Stimulated activated CD4-positive, alpha-beta T cell treated with anti-CD3 and anti-CD28 coated beads, Interleukin-12 subunit alpha, Interleukin-12 subunit beta, amount 100 ng/mL, for 48 hours (primary cell): Measurements from ENCODE around the gene SYNM.

ENCODE experiments used
- DNase-seq, 3 donors: peaks; one replicate each; pipeline ENCODE4 v3.0.0-alpha.2; 2020; ENCODE audit warnings: low read depth in 2 of 3, low spot score in 1 of 3

The SYNM gene

DNA sequence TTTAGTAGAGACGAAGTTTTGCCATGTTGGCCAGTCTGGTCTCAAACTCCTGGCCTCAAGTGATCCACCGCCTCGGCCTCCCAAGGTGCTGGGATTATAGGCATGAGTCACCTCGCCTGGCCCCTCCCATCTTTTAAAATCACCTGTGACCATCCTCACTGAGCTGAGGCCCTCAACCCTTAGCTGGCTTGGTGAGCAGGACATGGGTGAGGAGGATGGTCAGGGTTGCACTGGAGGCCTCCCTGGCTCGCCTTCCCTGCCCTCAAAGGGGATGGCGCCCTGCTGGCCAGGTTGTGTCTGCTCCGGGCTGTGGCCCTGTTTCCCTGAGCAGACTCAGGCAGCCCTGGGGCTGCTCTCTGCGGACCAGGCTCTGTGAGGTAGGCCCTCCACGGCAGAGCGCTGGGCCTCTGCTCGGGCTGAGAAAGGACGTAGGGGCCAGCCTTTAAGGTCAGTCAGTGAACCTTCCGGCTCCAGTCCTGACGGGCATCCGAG lies 33.7 kb downstream of the SYNM start:
- no peak for DNase-seq

DNA sequence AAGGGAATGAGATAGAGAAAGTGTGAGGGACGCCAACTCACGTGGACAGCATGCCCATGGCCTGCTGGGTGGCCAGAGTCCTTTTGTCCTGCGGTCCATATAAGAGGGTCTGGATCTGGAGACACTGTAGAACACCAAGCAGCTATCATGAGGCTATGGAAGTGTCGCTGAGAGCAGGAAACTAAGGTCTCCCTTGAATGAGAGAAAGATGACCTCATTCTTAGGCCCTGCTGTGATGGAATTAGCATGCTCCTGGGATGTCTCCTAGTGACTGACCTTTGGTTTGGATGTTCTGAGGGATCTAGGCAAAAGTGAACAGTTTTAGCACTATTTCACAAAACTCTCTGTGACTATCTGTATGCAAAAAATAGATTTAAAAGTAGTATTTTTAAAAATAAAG lies 34.4 kb downstream of the SYNM start:
- DNase-seq, result no peak

DNA sequence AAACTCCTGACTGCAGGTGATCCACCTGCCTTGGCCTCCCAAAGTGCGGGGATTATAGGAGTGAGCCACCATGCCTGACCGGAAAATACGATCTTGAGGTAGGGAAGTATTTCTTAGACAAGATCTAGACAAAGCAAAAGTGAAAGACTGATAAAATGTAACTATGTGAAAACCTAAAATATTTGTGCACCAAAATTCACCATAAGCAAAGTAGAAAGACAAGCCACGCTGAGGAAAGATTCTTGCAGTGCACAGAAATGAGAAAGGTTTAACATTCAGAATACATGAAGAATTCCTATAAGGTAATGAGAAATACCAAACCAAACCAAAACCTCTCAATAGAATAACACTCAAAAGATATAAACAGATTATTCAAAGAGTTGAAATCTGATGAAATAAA lies 35.7 kb downstream of the SYNM start:
- DNase-seq, result no peak

DNA sequence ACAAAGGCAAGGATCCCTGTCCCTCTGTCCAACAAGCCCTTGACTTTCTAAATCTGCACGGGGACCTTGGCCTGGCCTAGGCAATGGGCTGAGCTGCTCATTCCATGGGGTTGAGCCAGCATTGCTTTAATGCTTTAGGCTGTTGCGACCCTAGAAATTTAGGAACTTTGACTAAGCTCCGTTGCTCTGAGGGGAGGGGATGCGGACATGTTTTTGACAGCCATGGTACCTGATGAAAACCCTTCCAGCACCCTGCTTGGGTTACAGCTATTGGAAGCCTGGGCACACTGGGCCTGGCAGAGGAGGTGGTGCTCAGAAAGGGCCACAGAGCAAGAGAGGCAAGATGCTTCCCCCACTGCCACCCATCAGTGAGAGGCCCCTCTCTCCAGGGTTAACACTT lies 37.1 kb downstream of the SYNM start:
- no peak for DNase-seq

DNA sequence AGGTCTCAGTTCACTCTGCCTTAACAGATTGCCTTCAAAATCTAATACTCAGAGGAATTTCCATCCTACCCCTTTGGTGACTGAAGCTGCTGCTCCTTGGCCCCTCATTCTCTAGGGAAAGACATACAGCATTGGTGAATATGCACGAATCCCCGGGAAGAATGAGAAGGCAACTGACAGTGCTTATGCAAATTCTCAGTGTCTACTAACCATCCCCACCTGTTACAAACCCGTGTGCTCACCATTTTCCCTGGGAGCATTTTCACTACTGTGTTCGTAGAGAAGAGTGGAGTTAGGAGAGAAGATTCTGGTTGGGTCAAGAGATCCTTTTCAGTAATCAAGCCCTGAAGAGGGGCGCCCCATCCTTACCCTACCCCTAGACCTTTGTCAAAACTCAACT lies 37.7 kb downstream of the SYNM start:
- DNase-seq, result no peak

DNA sequence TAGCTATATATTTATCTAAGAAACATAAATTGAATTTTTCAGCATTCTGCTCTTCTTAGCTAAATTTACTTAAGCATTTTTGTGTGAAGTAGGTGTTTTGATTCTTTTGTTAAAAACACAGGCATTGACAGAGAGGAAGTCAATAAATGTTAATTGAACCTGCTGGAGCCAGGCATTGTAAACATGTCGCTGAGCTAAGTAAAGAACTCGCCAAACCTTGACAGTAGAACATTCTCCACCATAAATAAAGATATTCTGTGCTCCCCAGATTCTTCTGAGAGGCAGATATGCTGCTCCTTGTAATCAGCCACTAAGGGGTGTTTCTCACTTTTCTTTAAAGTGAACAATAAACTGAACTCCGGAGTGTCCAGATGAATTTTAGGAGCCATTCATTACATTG lies 38.4 kb downstream of the SYNM start:
- DNase-seq, result no peak

DNA sequence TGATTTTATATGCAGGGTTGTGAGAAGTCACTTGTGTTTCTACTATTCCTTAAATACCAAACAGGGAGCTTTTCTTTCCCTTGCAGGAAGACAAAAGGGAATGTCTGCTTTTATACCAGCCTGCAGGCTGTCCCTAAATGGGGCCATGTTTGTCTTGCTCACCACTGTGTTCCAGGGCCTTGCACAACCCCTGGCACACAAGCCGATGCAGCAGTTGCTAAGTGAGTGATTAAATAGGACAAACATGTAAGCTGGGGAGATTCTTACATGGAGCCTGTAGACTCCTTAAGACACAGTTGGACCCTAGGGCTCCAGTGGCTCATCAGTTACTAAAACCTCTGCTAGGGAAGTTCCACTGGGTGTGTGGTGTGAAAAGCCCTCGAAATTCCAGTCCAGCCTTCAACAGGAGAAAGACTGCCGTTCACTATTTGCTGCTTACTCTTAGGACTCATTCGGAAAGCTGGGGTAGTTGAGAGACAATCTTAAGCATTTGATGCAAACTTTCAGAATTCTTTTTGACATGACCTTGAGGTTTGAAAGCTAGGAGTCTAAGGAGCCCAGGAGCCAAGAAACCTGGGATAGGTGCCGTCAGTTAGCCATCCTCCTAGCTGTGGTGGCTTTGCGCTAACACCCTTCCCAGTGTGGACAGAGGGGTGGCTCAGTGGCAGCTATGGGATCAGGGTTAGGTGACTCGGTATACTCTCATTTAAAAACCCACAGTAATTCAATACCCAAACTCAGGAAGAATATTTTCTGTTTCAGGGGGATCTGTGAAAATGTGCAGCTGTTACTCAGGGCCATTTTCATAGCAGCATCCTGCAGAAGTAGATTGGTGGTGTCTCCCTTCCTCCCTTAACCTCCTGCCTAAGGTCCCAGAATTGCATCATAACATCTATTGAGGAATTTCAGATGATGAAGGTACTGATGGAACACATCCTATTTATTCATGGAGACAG lies 39.1 kb downstream of the SYNM start:
- no peak for DNase-seq

DNA sequence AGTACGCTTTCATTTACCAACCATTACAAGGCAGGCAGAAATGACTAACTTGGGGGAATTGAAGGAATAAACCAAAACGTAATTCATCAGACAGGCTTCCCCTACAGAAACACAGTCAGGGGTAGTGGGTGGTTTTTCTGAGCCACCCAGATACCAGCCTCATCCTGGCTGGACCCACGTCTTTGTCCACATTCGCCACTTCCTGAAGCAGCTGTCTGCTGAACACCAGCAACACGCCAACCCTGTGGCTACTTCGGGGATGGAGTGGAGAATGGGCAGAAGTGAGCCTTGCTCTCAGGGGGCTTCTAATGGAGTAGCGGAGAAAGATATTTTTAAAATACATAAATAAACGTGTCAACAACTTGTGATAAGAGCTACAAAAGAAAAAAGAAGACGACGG lies 40.1 kb downstream of the SYNM start:
- DNase-seq, result no peak

DNA sequence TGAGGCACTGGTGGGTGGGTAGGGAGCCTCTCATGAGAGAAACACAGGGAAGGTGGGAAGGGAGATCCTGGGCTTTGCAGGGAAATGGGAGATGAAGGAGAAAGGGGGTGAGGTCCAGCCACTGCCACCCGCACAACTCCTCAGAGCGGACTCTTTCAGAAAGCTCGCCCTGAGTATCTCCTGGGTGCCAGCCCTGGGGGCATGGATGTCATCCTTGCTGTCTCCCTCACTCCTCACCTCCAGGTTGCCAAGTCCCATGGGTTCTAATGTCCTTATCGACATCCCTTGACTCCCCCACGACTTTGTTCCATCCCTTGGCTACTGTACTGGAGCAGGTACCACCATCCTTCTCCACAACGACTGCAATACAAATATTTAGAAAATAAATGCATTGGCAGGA lies 40.9 kb downstream of the SYNM start:
- no peak for DNase-seq

DNA sequence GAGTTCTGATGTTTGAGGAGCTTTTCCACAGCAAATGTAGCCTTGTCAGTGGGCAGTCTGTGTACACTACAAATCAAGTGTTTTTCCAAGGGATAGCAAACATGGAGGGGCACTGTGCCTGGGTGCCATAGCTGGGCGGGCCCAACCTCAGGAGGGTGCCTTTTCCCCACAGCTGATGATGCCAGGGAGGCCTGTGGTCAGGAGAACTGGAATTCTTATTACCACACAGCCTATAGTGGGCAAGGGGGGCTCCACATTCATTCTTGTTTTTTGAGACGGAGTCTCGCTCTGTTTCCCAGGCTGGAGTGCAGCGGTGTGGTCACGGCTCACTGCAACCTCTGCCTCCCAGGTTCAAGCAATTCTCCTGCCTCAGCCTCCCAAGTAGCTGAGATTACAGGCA lies 41.8 kb downstream of the SYNM start:
- DNase-seq, result no peak

DNA sequence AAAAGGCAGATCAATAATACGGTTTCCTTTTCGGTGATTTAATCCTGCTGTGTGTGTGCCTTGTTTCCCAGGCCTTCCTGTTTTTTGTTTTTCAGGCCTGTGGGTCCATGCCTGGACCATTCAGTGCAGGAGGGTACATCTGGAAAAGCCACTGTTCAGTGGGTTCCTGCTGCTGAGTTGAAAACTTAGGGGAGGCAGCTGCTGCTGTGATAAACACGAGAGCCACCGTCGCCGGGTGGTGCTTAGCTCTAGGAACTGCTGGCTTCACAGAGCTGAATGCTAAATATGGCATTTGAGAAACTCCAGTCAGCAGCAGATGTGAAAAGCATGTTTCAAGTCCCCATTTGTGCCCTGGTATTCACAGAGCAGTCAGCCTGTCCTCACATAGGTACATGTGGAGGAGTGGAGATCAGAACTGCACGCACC lies 44.0 kb downstream of the SYNM start:
- no peak for DNase-seq

DNA sequence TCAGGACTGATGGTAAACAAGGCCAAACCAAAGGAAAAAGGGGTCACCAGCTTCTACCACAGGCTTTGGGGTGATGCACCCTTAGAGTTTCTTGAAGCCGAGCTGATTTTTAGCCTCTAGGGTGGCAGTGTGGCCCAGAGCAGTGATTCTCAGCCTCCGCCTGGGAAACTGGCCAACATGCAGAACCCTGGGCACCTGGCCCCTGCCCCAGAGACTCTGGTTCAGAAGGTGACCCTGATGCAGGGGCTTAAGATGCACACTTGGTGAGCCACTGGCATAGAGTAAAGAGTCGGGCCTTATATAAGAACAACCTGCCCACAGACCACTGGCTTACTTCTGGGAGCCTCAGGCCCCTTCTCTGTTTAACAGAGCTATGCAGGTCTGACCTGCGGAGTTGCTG lies 44.5 kb downstream of the SYNM start:
- DNase-seq, result no peak

DNA sequence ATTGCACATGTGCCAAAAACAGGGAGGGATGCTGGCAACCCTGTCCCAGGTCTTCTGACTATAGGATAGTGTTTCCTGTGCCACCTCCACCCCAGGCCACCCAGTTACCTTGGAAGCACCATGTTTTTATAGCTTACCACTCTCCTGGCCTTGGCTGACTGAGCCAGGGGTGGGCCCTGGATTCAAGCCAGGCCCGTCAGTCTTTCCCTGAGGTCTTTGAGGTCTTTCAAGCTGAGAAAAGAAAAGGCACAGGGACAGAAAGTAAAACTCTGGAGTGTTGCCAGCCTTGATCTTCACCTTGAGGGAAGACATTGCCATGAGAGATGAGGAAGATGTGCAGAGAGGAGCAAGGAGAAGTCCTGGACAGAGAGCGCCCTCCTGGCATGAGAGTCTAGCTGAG lies 46.3 kb downstream of the SYNM start:
- no peak for DNase-seq

DNA sequence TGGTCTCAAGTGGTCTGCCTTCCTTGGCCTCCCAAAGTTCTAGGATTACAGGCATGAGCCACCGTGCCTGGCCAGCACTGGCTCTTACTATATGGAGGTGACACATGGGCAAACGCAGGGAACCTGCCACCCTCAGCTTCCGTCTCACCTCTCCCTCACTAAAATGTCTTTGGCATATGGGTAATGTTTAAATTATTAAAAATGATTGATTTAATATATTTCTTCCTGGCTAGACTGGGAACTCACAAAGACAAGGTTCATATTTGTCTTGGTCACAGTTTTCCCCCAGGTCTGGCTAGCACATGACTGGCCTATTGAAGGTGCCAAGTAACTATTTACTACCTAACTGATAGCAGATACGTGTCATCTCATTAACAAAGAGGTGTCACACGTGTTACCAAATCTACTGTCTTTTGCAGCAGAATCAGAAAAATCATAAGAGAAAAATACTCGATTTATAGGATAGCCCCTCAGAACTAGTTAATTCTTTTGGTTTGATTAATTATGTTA lies 48.2 kb downstream of the SYNM start:
- no peak for DNase-seq

DNA sequence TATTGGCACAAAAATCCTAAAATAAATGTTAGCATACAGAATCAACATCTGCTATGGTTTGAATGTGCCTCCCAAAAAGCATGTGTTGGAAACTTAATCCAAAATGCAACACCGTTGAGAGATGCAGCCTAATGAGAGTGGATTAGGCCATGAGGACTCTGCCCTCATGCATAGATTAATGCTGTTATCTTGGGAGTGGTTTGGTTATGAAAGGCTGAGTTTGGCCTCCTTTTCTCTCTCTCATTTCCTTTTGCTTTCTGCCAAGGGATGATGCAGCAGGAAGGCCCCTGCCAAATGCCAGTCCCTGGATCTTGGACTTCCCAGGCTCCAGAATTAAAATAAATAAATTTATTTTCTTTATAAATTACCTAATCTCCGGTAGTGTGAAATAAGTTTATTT lies 49.4 kb downstream of the SYNM start:
- DNase-seq, result no peak

DNA sequence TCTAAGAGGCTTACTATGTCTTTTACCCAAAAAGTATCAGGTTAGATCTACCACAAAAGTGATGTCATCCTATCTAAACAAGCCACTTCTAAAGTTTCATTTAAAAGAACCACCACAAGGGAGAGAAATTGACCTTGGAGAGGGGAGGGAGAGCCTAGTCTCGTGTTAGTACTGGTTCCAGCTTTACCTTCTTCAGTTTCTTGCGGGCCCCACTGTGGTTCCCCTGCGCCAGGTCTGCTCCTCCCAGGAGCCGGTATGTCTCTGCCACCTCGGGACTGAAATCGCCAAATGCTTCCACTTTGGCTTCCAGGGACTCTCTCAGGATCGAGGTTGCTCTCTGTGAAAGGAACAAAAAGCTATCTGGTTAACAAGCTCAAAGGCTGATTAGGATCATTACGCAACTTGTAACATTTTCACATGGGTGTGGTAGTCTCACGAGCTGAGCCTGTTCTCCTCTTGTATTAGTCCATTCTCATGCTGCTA lies 51.1 kb downstream of the SYNM start:
- DNase-seq, result no peak

DNA sequence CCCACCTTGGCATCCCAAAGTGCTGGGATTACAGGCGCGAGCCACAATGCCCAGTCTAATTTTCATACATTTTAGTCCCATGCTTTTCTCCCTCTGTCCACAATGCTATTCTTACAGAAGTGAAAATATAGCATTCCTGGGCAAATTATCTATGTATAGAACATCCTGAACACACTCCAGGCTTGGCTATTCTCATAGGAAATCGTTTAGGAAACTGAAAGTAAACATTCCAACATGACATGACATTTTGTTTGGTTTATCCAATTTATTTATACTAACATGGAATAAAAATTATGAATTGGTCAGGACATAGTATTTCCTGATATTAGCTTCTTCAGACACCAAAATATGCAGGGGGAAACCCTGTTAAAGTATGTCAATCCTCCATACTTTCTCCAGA lies 52.6 kb downstream of the SYNM start:
- DNase-seq, result no peak

DNA sequence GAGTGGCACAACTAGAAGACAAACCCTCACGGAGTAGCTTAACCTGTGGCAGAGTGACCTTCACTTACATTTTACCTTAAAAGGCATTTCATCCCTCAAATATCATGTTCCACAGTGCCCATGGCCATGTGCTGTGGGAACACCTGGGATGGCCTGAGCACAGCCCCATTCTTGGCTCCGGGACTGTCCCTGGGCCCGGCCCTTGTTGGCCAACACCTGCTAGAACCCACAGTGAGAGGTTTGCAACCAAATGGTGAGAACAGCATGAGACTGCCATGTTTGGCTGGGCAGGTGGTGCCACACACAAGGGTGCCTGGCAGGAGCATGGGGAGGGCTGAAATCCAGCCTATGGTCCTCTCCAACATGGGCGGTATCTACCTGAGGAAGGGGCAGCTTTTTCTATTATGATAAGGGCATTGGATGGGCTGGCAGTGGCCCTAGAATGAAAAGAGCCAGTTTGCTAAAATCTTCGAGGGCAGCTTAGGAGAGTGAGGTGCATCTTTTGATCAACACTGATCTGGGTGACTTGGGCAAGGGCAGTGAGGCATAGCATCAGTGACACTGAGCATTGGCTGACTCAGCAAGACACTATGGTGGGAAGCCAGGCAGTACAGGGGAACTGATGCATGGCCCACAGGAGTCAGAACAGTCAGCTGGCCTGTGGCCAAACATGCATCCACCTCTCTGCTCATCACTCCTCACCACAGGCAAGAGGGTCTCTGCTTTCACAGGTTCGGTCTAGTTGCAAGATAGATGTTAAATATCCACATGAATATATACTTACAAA lies 53.9 kb downstream of the SYNM start:
- no peak for DNase-seq

DNA sequence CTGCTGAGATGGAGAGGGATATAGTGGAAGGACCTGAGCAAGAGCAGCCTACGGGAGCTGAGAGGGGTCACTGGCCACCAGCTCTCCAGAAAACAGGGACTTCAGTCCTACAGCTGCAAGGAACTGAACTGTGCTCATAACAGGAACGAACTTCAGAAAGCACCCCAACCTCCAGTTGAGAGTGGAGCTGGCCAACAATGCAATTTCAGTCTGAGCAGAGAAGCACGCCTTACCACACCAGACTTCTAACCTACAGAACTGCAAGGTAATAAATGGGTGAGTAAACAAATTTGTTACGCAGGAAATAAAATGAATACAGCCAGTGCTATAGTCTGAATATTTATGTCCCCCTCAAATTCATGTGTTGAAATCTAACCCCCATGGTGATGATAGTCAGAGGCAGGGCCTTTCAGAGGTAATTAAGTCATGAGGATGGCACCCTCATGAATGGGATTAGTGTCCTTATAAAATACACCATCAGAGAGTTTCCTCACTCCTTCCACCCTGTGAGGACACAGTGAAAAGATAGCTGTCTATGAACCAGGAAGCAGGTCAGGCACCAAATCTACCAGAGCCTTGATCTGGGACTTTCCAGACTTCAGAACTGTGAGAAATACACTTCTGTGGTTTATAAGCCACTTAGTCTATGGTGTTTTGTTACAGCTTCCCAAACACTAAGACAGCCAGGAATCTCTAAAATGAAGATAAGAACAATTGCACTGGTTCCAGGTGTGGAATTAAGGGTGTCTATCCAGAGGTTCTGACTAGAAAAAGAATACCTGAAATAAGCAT lies 58.6 kb downstream of the SYNM start:
- DNase-seq, result no peak

DNA sequence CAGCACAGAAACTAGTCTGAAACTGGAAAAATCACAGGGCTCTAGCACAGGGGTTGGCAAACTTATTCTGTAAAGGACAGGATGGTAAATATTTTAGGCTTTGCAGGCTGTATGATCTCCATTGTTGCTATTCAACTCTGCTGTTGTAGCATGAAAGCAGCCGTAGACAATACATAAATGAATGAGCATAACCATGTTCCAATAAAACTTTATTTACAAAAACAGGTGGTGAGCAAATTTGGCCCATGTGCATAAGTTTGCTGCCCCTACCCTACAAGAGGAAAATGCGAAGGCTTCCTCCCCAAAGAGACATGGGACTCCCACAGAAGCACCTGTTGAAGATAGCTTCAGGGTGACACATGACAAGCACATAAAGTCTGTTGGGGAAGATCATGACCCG lies 59.2 kb downstream of the SYNM start:
- DNase-seq, result no peak
